LoVo (cell line): Measurements from ENCODE around the gene ASAP2.

Source experiments
- DNase-seq: peaks from one replicate; pipeline ENCODE4 v3.0.0-alpha.2; 2016; ENCODE audit warnings: low spot score

Gene ASAP2

GRCh38 chr2:9275399-9275798 is 68.8 kb downstream of the ASAP2 start:
- DNase-seq, result no peak

- no peak for DNase-seq
Measured at GRCh38 chr2:9276074-9276473, 69.5 kb downstream of the ASAP2 start.

- DNase-seq, result no peak
Measured at GRCh38 chr2:9276901-9277451, 70.4 kb downstream of the ASAP2 start.

- no peak for DNase-seq
Measured at GRCh38 chr2:9278439-9278838, 71.8 kb downstream of the ASAP2 start.

GRCh38 chr2:9279426-9279825 is 72.8 kb downstream of the ASAP2 start:
- DNase-seq, result no peak

GRCh38 chr2:9280224-9280623 is 73.6 kb downstream of the ASAP2 start:
- no peak for DNase-seq

- no peak for DNase-seq
Measured at GRCh38 chr2:9281145-9281544, 74.5 kb downstream of the ASAP2 start.

- peak; percentile 9 for DNase-seq
Measured at GRCh38 chr2:9282128-9283112, 75.8 kb downstream of the ASAP2 start.

GRCh38 chr2:9284521-9285297 is 78.1 kb downstream of the ASAP2 start:
- DNase-seq, result no peak

- no peak for DNase-seq
Measured at GRCh38 chr2:9285385-9285920, 78.8 kb downstream of the ASAP2 start.

- DNase-seq, result no peak
Measured at GRCh38 chr2:9285921-9286320, 79.3 kb downstream of the ASAP2 start.

- DNase-seq, result peak; percentile 32
Measured at GRCh38 chr2:9286554-9287399, 80.2 kb downstream of the ASAP2 start.

- DNase-seq, result peak; percentile 65
Measured at GRCh38 chr2:9287400-9288045, 80.9 kb downstream of the ASAP2 start.

- DNase-seq, result peak; percentile 19
Measured at GRCh38 chr2:9288233-9288632, 81.6 kb downstream of the ASAP2 start.

- no peak for DNase-seq
Measured at GRCh38 chr2:9288681-9289338, 82.2 kb downstream of the ASAP2 start.

GRCh38 chr2:9291331-9291730 is 84.7 kb downstream of the ASAP2 start:
- DNase-seq, result no peak

- DNase-seq, result no peak
Measured at GRCh38 chr2:9291866-9292265, 85.3 kb downstream of the ASAP2 start.

GRCh38 chr2:9292426-9292825 is 85.8 kb downstream of the ASAP2 start:
- DNase-seq, result no peak

GRCh38 chr2:9294764-9295163 is 88.2 kb downstream of the ASAP2 start:
- DNase-seq, result no peak

- no peak for DNase-seq
Measured at GRCh38 chr2:9296559-9296958, 89.9 kb downstream of the ASAP2 start.
